T-helper 22 cell (primary cell): ENCODE data around the gene ANKRD13C.

Experiments
- DNase-seq: peaks from one replicate; pipeline ENCODE4 v3.0.0-alpha.2; 2020; ENCODE audit warnings: low read depth

ANKRD13C gene

GRCh38 chr1:70220015-70220414 lies 134.5 kb downstream of the ANKRD13C start:
- DNase-seq, result no peak

GRCh38 chr1:70211541-70211940 lies 143.0 kb downstream of the ANKRD13C start:
- no peak for DNase-seq

- no peak for DNase-seq
Observed at GRCh38 chr1:70210820-70211219, 143.7 kb downstream of the ANKRD13C start.
